ENCODE data around the gene TH.

Gene TH

DNA sequence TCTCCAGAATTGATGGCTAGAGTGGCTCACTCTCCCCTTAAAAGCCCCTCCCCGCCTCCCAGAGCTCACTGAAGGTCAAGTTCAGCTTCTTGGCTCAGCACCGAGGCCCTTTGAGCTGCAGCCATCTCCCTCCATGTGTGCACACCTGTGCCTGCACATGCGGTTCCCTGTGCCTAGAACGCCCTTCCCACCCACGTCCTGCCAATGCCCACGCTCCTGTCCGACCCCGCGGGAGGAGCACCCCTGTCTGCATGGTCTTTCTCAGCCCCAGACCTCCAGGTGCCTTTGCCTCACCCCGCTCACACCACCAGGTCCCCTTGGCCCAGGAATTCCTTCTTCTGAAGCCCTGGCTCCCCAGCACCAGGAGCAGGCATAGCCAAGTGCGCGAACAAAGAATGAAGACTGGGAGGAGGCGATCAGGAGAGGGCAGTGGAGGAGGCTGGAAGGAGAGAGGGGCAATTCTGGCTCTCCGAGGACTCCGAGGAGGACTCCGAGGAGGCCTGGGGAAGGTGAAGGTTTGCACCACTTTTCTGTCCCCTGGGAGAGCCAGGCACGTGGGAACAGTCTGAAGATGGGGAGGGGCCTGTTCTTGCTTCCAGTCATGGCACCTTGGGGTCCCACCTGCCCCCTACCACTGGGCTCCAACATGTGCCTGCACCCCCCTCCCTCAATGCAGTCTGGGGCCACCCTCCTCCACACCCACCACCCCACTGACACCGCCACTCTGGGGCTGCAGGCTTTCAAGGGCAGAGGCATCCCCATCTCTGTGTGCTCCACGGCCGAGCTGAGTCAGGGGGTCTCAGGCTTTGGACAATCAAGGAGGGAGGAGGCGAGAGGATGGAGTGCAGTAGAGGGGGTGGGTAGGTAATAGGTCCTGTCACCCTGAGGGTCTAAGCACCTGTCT is 50.1 kb downstream of the TH start:
- in situ Hi-C loops (cut with MboI; ENCODE audit: low sequenced_read_pairs, unreplicated experiment) = no loop called here

DNA sequence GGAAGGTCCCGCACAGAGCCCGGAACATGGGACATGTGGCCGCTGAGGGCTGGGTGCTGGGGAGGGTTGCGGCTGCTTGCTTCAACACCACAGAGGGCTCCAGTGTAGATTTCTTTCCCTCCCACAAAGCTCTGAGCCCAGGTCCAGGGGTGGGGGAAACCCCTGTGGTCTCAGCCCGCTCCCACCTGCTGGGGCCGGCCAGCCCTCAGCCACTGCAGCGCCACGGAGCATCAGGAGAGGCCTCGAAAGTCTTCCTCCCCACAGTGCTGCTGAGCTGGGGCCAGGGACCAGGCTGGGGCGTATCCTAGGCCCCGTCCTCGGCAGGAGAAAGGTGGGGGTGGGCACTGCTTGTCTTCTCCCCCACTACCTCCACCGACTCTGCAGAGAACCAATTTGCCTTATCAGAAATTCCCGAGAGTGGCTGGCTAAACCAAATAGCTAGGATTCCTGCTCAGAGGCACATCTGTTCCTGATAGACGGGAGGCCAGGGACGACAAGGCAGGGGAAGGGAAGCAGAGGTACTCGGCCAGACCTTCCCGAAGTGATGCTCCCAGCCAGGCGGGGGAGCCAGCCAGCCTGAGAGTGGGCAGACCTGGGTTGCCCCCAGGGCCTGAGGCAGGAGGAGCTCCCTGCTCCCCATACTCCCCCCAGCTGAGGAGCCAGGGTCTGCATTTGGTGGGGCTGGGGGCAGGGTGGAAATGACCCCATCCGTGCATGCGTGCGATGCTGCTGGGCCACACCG is 51.1 kb downstream of the TH start:
- no peak for DNase-seq (ENCODE audit: low spot score)
- TF ChIP-seq, protein P1, sequence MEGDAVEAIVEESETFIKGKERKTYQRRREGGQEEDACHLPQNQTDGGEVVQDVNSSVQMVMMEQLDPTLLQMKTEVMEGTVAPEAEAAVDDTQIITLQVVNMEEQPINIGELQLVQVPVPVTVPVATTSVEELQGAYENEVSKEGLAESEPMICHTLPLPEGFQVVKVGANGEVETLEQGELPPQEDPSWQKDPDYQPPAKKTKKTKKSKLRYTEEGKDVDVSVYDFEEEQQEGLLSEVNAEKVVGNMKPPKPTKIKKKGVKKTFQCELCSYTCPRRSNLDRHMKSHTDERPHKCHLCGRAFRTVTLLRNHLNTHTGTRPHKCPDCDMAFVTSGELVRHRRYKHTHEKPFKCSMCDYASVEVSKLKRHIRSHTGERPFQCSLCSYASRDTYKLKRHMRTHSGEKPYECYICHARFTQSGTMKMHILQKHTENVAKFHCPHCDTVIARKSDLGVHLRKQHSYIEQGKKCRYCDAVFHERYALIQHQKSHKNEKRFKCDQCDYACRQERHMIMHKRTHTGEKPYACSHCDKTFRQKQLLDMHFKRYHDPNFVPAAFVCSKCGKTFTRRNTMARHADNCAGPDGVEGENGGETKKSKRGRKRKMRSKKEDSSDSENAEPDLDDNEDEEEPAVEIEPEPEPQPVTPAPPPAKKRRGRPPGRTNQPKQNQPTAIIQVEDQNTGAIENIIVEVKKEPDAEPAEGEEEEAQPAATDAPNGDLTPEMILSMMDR (IDR thresholded peaks at IDR 0.05; ENCODE audit: borderline replicate concordance, control extremely low read depth, extremely low read depth, insufficient read depth, missing control alignments) = no peak
- in situ Hi-C loops (cut with MboI; ENCODE audit: low sequenced_read_pairs, unreplicated experiment) = no loop called here

More for the DNA sequence above, 50.1 kb downstream of the TH start:
- TF ChIP-seq, protein P1 (IDR thresholded peaks at IDR 0.05; ENCODE audit: borderline replicate concordance, control extremely low read depth, extremely low read depth, insufficient read depth, missing control alignments) = no peak
- no peak for DNase-seq (ENCODE audit: low spot score)

DNA sequence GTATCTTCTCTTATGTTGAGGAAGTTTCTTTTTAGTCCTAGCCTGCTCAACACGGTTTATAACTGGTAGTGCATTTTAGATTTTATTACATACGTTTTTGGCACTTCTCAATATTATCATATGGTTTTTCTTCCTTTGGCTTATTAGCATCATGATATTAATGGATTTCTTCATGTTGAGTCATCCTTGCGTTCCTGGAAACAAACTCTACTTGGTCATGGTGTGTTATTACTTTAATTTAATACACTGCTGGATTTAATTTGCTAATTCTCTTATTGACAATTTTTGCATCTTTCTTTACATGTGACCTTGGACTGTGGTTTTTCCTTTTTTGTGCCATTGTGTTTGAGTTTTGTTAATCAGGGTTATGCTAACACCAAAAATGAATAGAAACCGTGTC is 52.9 kb downstream of the TH start:
- TF ChIP-seq, protein P1 (IDR thresholded peaks at IDR 0.05; ENCODE audit: borderline replicate concordance, control extremely low read depth, extremely low read depth, insufficient read depth, missing control alignments) = no peak
- in situ Hi-C loops (cut with MboI; ENCODE audit: low sequenced_read_pairs, unreplicated experiment) = no loop called here
- DNase-seq (ENCODE audit: low spot score) = no peak

DNA sequence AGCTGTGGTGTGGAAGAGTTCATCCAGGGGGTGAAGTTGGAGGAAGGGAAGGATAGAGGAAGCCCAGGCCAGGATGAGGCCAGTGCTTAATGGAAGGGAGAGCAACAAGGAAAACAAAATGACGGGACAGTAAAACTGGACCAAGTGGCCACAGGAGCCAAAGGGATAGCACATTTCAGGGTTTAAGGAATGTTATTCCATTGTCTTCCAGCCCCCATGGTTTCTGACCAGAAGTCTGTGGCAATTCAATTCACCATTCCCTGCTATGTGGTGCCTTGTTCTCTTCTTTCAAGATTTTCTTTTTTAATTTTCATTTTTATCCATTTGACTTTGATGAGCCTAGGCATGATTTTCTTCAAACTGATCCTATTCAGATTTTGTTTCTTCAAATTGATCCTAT is 54.9 kb downstream of the TH start:
- no peak for DNase-seq (ENCODE audit: low spot score)
- TF ChIP-seq, protein P1 (IDR thresholded peaks at IDR 0.05; ENCODE audit: borderline replicate concordance, control extremely low read depth, extremely low read depth, insufficient read depth, missing control alignments) = no peak
- in situ Hi-C loops (cut with MboI; ENCODE audit: low sequenced_read_pairs, unreplicated experiment) = no loop called here

DNA sequence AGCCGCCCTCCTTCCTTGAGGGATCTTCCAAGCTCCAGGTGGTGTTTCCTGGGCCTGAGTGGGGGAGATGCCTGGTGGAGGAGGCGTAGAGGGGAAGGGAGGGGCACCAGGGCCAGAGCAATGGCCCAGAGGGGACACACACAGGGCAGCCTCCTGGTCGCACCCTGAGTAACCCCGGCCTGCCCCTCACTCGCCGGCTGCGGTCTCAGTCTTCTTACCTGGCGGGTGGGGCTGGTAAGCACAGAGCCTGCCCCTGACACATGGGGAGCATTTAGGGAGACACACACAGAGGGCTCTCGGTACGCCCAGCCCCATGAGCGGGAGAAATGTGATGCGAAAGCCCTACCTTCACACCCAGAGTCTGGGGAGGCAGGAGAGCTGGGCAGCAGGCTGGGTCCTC is 56.3 kb downstream of the TH start:
- DNase-seq (ENCODE audit: low spot score) = no peak
- TF ChIP-seq, protein P1 (IDR thresholded peaks at IDR 0.05; ENCODE audit: borderline replicate concordance, control extremely low read depth, extremely low read depth, insufficient read depth, missing control alignments) = no peak
- in situ Hi-C loops (cut with MboI; ENCODE audit: low sequenced_read_pairs, unreplicated experiment) = no loop called here

DNA sequence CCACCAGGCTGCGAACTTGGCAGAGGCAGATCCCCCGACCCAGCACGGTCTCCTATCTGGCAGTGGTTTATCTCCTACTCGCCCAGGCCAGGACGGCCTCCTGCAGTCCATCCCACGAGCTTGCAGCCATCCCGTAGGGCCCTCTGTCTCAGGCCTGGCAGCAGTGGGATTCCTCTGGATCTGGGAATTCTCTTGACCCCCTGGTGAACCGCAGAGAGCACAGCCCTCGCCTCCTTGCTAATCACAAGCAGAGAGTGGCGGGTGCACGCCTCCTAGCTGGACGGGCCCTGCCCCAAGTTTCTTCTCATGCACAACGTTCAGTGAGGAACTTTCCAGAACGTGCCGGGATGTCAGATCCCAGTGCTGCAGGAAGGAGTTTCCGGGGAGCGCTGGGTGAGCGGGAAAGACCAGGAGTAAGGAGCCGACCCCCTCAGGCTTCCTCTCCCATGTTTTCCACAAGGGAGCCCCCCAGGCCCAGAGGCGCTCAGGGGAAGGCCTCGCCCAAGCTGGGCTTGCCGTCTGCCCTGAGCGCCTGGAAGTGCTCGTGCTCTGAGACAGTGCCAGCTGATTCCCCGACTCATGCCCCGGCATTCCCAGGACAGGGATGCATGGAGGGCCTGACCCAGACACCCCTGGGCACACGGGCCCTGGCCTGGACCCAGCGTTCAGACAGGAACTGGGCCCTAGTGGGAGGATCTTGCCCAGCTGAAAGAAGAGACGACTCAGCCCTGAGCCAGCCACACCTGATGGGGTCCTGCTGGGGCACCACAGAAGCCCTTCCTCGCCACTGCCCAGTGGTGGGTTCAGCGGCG is 57.0 kb downstream of the TH start:
- TF ChIP-seq, protein P1 (IDR thresholded peaks at IDR 0.05; ENCODE audit: borderline replicate concordance, control extremely low read depth, extremely low read depth, insufficient read depth, missing control alignments) = no peak
- no peak for DNase-seq (ENCODE audit: low spot score)
- in situ Hi-C loops (cut with MboI; ENCODE audit: low sequenced_read_pairs, unreplicated experiment) = no loop called here
